ENCODE measurements around the gene WDFY3.

DNA sequence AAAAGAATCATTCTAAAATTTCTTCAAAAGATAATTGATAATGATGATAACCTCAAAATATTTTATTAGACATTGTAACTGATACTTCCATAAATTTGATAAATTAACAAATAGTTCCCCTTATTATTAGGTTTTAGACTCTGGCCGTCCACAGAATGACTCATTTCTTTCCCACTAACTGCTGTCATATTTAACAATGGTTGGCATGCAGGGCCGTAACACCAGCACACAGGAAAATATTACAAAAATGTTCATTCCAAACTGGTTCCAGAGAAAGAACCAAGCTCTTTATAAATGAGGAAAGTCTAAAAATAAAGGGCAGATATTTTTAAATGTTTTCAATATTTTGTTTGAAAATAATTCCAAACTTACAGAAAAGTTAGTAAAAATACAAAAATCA lies 28.2 kb downstream of the WDFY3 start:
- TF ChIP-seq, protein P1, sequence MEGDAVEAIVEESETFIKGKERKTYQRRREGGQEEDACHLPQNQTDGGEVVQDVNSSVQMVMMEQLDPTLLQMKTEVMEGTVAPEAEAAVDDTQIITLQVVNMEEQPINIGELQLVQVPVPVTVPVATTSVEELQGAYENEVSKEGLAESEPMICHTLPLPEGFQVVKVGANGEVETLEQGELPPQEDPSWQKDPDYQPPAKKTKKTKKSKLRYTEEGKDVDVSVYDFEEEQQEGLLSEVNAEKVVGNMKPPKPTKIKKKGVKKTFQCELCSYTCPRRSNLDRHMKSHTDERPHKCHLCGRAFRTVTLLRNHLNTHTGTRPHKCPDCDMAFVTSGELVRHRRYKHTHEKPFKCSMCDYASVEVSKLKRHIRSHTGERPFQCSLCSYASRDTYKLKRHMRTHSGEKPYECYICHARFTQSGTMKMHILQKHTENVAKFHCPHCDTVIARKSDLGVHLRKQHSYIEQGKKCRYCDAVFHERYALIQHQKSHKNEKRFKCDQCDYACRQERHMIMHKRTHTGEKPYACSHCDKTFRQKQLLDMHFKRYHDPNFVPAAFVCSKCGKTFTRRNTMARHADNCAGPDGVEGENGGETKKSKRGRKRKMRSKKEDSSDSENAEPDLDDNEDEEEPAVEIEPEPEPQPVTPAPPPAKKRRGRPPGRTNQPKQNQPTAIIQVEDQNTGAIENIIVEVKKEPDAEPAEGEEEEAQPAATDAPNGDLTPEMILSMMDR (IDR thresholded peaks at IDR 0.05; ENCODE audit: insufficient read depth, low read depth, low read length) = no peak
- no peak for TF ChIP-seq EZH2 (IDR thresholded peaks at IDR 0.05; ENCODE audit: insufficient read depth, low read length)
